Measurements from ENCODE around the gene POU2AF1.
A peak's percentile ranks its signal among the peaks of the same experiment; 100 is the strongest.

The POU2AF1 gene

GRCh38 chr11:111384494-111384893, 5.4 kb upstream of the POU2AF1 start:
- DNase-seq, result no peak

GRCh38 chr11:111382451-111382850, 3.4 kb upstream of the POU2AF1 start:
- DNase-seq, result no peak

DNA sequence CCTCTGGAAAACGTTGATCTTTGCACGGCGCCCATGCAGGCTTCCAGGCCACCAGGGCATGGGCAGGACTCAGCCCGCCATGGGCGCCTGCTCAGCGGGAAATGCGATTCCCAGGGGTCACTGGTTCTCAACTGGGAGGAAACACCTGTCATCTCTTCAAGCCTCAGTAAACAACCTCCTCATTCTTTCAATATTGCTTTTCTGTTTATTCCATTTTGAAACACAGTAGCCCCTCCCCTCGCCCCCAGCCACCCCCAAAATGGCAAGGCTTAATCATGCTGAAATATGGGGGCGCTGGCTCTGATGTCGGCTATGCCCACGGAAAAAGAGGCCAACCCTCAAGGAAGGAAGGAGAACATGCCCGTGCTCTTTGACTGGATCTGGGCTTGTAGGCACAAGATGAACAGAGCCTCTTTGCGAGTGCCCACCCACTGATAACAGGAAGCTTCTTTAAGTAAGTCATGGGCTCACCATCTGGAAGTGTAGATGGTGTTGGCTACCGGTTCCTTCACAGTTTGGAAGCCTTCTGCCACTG, 594 bp upstream of the POU2AF1 start:
- DNase-seq, result no peak

GRCh38 chr11:111378185-111378860, 752 bp downstream of the POU2AF1 start:
- no peak for DNase-seq

- no peak for DNase-seq
Observed at GRCh38 chr11:111376181-111376871, 2.7 kb downstream of the POU2AF1 start.

GRCh38 chr11:111373590-111373989, 5.5 kb downstream of the POU2AF1 start:
- DNase-seq, result no peak

- peak in 1 of 2 experiments; percentile 40 for DNase-seq
Observed at GRCh38 chr11:111372538-111372937, 6.5 kb downstream of the POU2AF1 start.

GRCh38 chr11:111370902-111371578, 8.0 kb downstream of the POU2AF1 start:
- DNase-seq, result no peak

- DNase-seq, result no peak
Observed at GRCh38 chr11:111370270-111370901, 8.7 kb downstream of the POU2AF1 start.

DNA sequence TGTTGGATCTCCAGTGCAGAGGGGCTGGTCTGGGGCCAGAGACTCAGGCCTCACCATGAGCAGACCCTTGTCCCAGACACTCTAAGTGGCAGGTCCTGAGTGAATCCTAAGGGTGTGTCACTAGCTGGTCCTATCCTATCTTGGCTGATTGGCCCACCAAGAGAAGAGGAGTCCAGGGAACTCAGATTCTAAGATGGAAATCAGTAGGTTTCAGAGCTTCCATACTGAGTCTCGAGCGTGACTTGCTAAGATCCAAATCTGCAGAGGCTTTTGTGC, 10.9 kb downstream of the POU2AF1 start:
- no peak for DNase-seq

GRCh38 chr11:111367411-111368284, 11.4 kb downstream of the POU2AF1 start:
- DNase-seq, result no peak

DNA sequence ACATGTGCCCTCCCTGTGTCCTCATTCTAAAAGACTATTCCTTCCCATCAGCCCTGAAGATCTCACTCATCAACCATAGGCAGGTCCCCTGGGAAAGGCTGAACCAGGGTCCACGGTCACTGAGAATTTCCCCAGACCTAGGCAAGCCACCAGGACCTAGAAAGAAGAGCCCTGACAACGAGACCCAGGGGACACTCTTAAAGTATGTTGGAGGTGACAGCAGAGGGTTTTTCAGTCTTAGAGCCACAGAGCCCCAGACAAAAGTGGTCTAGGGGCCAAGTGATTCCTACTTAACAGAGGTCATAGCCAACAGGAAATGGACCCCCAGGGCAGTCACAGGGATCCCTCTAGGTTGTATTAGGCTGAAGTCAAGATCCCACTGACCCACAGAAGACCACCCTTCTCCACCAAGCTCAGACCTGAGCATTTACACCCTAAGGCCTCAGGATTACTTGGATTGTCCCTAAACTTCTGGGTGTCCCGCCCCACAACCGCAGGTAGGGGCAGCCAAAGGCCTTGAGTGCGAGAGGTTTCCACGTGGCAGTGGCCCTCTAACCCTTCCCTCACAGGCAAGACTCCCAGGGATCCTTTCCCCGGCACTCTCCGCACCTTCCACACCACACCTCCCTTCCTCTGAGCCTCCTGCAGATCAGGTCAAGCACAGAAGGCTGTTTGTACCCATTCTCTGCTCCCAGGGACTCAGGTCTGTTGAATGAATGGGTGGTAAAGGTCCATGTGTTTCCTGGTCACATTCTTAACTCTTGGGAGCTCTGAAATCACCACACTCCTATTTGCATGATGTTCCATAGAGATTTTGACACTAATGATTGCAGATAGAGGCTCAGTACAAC, 12.3 kb downstream of the POU2AF1 start:
- DNase-seq, result no peak

DNA sequence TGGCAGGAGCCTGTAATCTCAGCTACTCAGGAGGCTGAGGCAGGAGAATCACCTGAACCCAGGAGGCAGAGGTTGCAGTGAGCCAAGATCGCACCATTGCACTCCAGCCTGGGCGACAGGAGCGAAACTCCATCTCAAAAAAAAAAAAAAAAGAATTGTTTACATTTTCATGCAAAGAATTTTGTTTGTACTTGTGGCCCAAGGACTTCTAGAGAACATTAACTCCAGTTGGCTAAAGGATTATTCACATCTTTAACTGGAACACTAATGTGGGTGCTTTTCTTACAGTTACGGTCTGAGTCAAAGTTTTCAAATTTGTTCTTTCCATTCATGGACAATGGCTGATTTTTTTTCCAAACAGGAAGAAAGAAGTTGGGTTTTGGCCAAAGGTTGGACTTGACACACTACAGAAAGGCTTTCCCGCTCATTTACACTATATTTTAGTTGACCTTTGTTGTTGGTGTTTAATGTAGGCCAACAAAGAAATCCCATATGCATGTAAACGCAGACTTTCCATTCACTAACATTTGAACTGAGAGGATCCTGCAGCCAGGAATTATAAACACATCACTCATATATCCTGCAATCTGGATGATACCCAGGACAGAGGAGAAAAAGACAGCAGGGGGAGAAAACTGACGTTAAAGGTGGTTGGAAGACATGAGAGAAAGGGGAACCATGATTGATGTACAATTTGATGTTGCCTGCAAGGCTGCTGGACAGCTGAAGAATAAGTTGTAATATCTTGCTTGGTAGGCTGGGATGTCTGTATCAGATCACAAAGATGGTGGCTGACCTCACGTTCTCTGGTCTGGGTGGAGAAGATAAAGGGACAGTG, 13.1 kb downstream of the POU2AF1 start:
- no peak for DNase-seq

GRCh38 chr11:111364503-111364902, 14.6 kb downstream of the POU2AF1 start:
- no peak for DNase-seq

- no peak for DNase-seq
Observed at GRCh38 chr11:111363985-111364384, 15.1 kb downstream of the POU2AF1 start.

GRCh38 chr11:111362887-111363411, 16.1 kb downstream of the POU2AF1 start:
- DNase-seq, result no peak

DNA sequence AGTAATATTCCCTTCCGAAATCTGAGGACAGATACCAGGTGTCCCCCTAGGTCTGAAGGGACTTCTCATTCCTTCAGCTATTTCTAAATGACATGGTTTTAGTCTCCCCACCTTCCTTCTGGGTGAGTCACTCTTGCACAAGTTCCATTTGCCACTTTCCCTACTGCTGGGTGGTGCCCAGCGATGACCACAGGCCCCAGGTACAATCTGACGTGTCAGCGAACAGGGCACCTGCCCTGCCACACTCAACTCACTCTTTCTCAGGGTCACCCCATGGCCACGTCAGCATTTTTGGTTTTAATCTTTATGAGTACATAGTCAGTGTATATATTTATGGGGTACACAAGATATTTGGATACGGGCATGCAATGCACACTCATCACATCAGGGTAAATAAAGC, 17.2 kb downstream of the POU2AF1 start:
- no peak for DNase-seq

DNA sequence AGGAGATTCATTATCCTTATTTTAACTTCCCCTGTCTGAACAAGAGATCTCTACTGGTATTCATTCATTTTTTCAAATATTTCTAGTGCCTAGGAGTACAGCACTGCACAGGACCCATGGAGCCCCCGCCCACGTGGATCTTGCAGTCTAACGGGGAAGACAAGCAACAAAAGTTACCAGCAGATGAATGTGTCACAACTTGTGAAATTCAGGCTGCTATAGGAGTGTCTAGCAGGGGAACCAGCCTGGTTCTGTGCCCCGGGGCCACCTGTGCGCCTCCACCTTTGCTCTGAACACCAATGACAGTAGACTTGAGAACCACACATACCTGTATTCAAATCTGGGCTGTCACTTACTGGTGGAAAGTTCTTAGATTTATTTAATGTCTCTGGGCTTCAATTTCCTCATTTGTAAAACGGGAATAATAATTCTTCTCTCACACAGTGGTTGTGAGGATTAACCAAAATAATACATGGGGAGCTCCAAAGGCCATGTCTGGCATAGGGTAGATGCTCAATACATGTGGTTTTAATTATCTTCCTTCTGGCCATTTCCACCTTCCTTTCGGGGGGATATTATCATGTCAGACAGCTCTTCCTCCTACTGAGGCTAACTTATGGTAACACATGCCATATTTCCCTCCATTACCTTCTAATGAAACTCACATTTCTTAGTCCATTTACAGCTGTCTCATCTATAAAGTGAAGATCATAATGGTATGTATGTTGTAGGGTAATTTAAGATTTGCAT, 17.8 kb downstream of the POU2AF1 start:
- no peak for DNase-seq

Data from SHP77 (cell line).